COLO668 (cell line): ENCODE results near the gene WDHD1.
"Not testable (repeated sequence)": the region's sequence is repeated elsewhere in the genome, so short reads cannot be mapped to it uniquely, and the experiment has no call there.

Experiments used
- DNase-seq: peaks from one replicate; lab custom pipeline; 2025; ENCODE audit not compliant: unreplicated experiment; lab: John Stamatoyannopoulos, UW

Gene WDHD1

GRCh38 chr14:55026793-55027561, at the start of gene WDHD1, which contains the start of gene SOCS4:
Gene WDHD1 (minus strand): TSS chr14:55027099. CDS start chr14:55026787, 312 bp downstream.
Gene SOCS4 (plus strand): TSS chr14:55027236. CDS start chr14:55043042, 15,806 bp downstream.
- DNase-seq = peak; percentile 98

GRCh38 chr14:55075628-55076175, 48.8 kb upstream of the WDHD1 start:
- no peak for DNase-seq

- no peak for DNase-seq
Observed at GRCh38 chr14:55074662-55075061, 47.8 kb upstream of the WDHD1 start.

GRCh38 chr14:55073856-55074255, 47.0 kb upstream of the WDHD1 start:
- DNase-seq = no peak

- DNase-seq = no peak
Observed at GRCh38 chr14:55071870-55072640, 45.2 kb upstream of the WDHD1 start.

- DNase-seq = no peak
Observed at GRCh38 chr14:55070981-55071411, 44.1 kb upstream of the WDHD1 start.

GRCh38 chr14:55066223-55066622, 39.3 kb upstream of the WDHD1 start:
- no peak for DNase-seq

- no peak for DNase-seq
Observed at GRCh38 chr14:55065411-55065810, 38.5 kb upstream of the WDHD1 start.

GRCh38 chr14:55064896-55065295, 38.0 kb upstream of the WDHD1 start:
- not testable (repeated sequence) for DNase-seq

GRCh38 chr14:55062517-55063351, 35.8 kb upstream of the WDHD1 start:
- no peak for DNase-seq

GRCh38 chr14:55059333-55059732, 32.4 kb upstream of the WDHD1 start:
- DNase-seq = no peak

- no peak for DNase-seq
Observed at GRCh38 chr14:55057919-55058318, 31.0 kb upstream of the WDHD1 start.

GRCh38 chr14:55054098-55054497, 27.2 kb upstream of the WDHD1 start:
- DNase-seq = no peak

- DNase-seq = no peak
Observed at GRCh38 chr14:55053500-55053899, 26.6 kb upstream of the WDHD1 start.

- DNase-seq = no peak
Observed at GRCh38 chr14:55053018-55053417, 26.1 kb upstream of the WDHD1 start.

- DNase-seq = no peak
Observed at GRCh38 chr14:55052269-55052930, 25.5 kb upstream of the WDHD1 start.

- peak; percentile 96 for DNase-seq
Observed at GRCh38 chr14:55051423-55052268, 24.7 kb upstream of the WDHD1 start, which contains the start of gene MAPK1IP1L. Gene MAPK1IP1L (plus strand): TSS chr14:55051647. CDS start chr14:55061684, 10,037 bp downstream.

- no peak for DNase-seq
Observed at GRCh38 chr14:55051165-55051422, 24.2 kb upstream of the WDHD1 start.

- no peak for DNase-seq
Observed at GRCh38 chr14:55048900-55049436, 22.1 kb upstream of the WDHD1 start.
